Measurements from ENCODE around the gene RNF220.

GRCh38 chr1:44485934-44486460 is 80.9 kb downstream of the RNF220 start:
- no peak for TF ChIP-seq POLR2AphosphoS5 (IDR thresholded peaks at IDR 0.05; ENCODE audit: borderline replicate concordance, low read depth, low read length)
- no peak for TF ChIP-seq EZH2 (IDR thresholded peaks at IDR 0.05)

Data from SK-N-MC (cell line).